Astrocyte of the spinal cord (primary cell): Measurements from ENCODE around the gene PHF23.
A peak's percentile ranks its signal among the peaks of the same experiment; 100 is the strongest.

Source experiments
- DNase-seq: peaks from one replicate; pipeline ENCODE4 v3.0.0; 2011; ENCODE audit warnings: low read depth, low spot score
- H3K4me3 ChIP-seq: 2 replicates; pipeline ENCODE4 v1.5.1; 2011; ENCODE audit warnings: low read depth, mild to moderate bottlenecking, low read length, moderate library complexity
- in situ Hi-C: cut with HindIII; loops from 2 replicates; pipeline ENCODE4 v1.10.0; 2017; ENCODE audit warnings: low sequenced_read_pairs
- TF ChIP-seq, protein P1 (sequence below): IDR thresholded peaks from 2 replicates; pipeline ENCODE4 v1.5.1; 2012; ENCODE audit warnings: low read depth, mild to moderate bottlenecking, low read length, inconsistent platforms

Gene PHF23

GRCh38 chr17:7219812-7220592, 19.3 kb downstream of the PHF23 start, which contains the start of the genes ACADVL and DLG4:
TSS of gene ACADVL (plus strand) at chr17:7219938. CDS start at chr17:7219985, 47 bp downstream.
TSS of gene DLG4 (minus strand) at chr17:7219836.
- peak within 1 kb of the TSS; percentile 80 for H3K4me3 ChIP-seq
- DNase-seq, result peak; percentile 88

DNA sequence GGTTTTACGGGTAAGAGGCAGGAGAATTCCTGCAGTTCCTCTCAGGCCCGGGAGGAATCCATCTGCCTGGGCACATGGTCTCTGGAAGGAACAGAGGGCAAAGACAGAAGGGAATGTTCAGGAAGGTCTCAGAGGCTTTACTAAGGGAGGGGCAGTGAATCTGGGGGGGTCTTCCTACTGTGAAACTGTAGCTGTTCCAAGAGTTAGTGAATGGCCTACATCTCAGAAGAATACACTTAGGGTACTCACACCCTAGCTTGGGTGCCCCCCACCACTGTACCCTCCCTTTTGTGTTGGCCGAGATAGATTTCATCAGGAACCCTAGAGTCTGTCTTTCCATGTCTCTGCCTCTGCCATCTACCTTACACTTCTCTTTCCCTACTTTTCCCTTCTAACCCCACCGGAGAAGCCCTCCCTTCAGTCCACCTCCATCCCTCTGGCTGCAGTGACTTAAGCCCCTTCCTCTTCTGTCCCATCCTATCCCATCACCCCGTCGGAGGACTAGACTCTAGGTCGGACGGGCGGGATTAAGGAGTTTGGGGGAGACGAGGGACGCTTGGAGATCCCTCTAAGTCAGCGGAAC, 19.9 kb downstream of the PHF23 start:
- in situ Hi-C loops, result no loop called here
- no peak for DNase-seq
- H3K4me3 ChIP-seq, result peak overlapping the region; percentile 80
- TF ChIP-seq, protein P1, sequence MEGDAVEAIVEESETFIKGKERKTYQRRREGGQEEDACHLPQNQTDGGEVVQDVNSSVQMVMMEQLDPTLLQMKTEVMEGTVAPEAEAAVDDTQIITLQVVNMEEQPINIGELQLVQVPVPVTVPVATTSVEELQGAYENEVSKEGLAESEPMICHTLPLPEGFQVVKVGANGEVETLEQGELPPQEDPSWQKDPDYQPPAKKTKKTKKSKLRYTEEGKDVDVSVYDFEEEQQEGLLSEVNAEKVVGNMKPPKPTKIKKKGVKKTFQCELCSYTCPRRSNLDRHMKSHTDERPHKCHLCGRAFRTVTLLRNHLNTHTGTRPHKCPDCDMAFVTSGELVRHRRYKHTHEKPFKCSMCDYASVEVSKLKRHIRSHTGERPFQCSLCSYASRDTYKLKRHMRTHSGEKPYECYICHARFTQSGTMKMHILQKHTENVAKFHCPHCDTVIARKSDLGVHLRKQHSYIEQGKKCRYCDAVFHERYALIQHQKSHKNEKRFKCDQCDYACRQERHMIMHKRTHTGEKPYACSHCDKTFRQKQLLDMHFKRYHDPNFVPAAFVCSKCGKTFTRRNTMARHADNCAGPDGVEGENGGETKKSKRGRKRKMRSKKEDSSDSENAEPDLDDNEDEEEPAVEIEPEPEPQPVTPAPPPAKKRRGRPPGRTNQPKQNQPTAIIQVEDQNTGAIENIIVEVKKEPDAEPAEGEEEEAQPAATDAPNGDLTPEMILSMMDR, result no peak

More at GRCh38 chr17:7219812-7220592, 19.3 kb downstream of the PHF23 start, which contains the start of the genes ACADVL and DLG4:
- in situ Hi-C loops, result no loop called here
- TF ChIP-seq, protein P1, result no peak

DNA sequence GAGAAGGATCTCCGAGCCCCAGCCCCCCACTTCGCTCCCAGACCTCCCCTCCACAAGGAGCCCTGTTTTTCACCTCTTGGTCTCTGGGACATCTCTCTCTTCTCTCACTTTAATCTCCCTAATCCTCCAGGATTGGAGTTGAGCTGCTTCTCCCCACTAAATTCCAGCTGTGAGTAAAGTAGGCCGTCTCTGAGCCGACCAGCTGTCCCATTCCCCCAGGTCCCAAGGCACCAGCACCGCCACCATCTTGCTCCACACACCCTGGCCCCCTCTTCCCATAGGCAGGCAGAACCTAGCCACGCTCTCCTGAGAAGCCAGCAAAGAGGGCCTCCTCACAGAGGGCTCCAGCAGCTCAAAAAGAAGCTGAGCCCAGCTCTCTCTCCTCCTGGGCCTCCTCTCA, 20.5 kb downstream of the PHF23 start:
- TF ChIP-seq, protein P1, result no peak
- H3K4me3 ChIP-seq, result no peak overlapping the region
- no peak for DNase-seq
- in situ Hi-C loops, result no loop called here

DNA sequence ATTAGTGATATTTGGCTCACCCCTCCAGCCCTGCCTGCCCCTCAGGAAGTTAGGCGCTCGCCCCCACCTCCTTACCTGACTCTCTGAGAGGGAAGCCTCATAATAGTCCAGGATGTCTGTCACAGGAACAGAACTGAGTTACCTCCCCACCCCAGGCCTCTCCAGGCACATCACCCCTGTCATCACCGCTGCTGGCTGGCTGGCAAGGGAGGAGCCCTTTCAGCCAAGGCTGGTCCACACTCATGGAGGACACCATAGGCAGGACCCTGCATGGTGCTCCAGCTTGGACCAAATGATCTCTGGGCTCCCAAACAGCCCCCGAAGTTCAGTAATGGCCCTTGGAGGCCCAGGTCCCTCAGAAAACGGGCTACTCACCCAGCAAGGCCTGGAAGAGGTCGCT, 21.1 kb downstream of the PHF23 start:
- in situ Hi-C loops, result no loop called here
- TF ChIP-seq, protein P1, result no peak
- H3K4me3 ChIP-seq, result no peak overlapping the region
- no peak for DNase-seq

DNA sequence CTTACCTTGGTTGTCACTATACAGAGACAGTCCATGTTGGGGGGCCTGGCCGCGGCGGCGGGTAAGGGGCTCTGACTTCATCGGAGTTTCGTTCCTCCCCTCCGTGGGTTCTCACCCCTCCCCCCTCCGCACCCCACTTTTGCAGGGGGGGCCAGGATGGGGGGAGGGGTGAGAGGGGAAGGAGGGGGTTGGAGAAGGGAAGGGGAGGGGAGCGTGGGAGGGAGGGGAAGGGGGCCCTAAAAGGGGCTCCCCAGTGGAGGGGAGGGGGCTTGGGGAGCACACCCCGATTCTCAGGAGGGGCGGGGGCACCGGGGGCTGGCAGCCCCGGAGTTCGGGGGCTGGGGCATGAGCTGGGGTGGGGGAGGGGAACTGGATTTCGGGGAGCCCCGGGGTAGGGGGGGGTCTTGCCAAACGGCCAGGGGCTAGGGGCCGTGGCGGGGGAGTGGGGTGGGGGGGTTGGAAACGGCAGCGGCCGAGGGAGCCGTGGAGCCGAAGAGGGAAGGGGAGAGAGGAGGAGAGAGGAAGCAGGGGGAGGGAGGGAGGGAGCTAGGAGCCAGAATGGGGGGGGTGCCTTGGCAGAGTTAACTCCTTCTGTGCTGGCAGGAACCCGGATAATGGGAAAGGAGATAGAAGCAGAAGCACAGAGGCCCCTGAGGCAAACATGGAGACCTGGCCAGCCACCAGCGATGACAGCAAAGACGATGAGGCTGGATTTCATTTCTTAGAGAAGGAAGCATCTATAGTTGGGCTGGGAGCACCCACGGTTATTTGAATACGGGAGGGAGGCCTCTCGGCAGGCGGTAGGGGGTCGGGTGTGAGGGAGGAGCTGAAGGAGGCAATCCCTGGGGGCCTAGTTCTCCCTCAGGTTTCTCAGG, 21.9 kb downstream of the PHF23 start:
- in situ Hi-C loops, result no loop called here
- peak overlapping the region; percentile 71 for H3K4me3 ChIP-seq
- TF ChIP-seq, protein P1, result no peak
- DNase-seq, result peak; percentile 81
